NT2/D1 (cell line): ENCODE measurements around the gene TMEM132A.

Experiments used
- SUZ12 ChIP-seq: IDR thresholded peaks from 2 replicates; pipeline ENCODE4 v1.6.1; 2011; ENCODE audit not compliant: insufficient read length, insufficient read depth; ENCODE audit errors: extremely low read depth
- YY1 ChIP-seq: IDR thresholded peaks from 2 replicates; pipeline ENCODE4 v1.6.1; 2011; ENCODE audit not compliant: insufficient read length, insufficient read depth

DNA sequence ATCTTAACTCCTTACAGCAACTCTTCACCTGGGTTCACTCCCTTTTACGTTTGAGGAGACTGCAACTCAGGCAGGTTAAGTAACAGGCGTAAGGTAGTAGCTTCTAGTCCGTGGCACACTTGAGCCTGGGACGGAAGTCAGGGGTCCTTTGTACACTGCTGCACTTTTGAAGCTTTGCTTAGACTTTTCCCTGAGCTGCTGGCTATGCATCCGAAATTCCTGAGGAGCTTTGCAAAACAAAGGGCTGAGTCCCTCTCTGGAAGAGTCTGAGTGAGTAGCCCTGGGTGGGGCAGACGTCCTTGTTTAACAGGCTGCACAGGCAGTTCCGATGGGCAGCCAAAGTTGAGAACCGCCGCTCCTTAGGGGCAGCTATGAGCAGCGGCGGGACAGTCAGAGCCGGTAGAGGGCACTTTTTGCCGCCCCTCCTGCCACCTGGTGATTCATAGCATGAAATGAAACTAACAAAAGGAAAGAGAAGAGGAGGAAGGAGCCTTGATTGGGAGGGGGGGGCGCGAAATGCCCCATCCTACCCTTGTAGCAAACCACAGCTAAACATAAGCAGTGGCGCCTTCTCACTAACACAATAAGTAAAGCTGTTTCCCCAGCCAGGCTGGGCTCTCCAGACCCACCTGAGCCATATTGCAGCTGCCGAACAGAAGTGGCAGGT lies 8.9 kb upstream of the TMEM132A start:
- TF ChIP-seq SUZ12, result no peak
- no peak for TF ChIP-seq YY1
